PC-9 (cell line): ENCODE measurements around the gene CHST11.

Source experiments
- CTCF ChIP-seq: fragments of 200-600 bp; sonication (generic); conservative IDR thresholded peaks from 2 replicates; pipeline ENCODE4 v1.6.1; 2017; ENCODE audit warnings: mixed run types, antibody characterized with exemption, mild to moderate bottlenecking, moderate library complexity
- EZH2 ChIP-seq: fragments of 200-600 bp; sonication (generic); IDR thresholded peaks from 2 replicates; pipeline ENCODE4 v1.8.0; 2017; ENCODE audit warnings: antibody characterized with exemption, low read depth

GRCh38 chr12:104793285-104793684, 336.5 kb downstream of the CHST11 start:
- no peak for TF ChIP-seq CTCF
- no peak for TF ChIP-seq EZH2
